Measurements from ENCODE around the gene MTIF3.

- TF ChIP-seq, protein P1, sequence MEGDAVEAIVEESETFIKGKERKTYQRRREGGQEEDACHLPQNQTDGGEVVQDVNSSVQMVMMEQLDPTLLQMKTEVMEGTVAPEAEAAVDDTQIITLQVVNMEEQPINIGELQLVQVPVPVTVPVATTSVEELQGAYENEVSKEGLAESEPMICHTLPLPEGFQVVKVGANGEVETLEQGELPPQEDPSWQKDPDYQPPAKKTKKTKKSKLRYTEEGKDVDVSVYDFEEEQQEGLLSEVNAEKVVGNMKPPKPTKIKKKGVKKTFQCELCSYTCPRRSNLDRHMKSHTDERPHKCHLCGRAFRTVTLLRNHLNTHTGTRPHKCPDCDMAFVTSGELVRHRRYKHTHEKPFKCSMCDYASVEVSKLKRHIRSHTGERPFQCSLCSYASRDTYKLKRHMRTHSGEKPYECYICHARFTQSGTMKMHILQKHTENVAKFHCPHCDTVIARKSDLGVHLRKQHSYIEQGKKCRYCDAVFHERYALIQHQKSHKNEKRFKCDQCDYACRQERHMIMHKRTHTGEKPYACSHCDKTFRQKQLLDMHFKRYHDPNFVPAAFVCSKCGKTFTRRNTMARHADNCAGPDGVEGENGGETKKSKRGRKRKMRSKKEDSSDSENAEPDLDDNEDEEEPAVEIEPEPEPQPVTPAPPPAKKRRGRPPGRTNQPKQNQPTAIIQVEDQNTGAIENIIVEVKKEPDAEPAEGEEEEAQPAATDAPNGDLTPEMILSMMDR (IDR thresholded peaks at IDR 0.05), result no peak
- TF ChIP-seq POLR2A (IDR thresholded peaks at IDR 0.05) (no peak), POLR2AphosphoS5 (IDR thresholded peaks at IDR 0.05) (no peak), EP300 (IDR thresholded peaks at IDR 0.05) (no peak)
Measured at GRCh38 chr13:27405546-27406134, 44.7 kb downstream of the MTIF3 start.
